UCSD-AML1 (cell line): ENCODE results near the gene FCGR2B.
"Not testable (repeated sequence)": the region's sequence is repeated elsewhere in the genome, so short reads cannot be mapped to it uniquely, and the experiment has no call there.

Experiments used
- DNase-seq: peaks from one replicate; lab custom pipeline; 2025; ENCODE audit not compliant: unreplicated experiment; lab: John Stamatoyannopoulos, UW

Gene FCGR2B

DNA sequence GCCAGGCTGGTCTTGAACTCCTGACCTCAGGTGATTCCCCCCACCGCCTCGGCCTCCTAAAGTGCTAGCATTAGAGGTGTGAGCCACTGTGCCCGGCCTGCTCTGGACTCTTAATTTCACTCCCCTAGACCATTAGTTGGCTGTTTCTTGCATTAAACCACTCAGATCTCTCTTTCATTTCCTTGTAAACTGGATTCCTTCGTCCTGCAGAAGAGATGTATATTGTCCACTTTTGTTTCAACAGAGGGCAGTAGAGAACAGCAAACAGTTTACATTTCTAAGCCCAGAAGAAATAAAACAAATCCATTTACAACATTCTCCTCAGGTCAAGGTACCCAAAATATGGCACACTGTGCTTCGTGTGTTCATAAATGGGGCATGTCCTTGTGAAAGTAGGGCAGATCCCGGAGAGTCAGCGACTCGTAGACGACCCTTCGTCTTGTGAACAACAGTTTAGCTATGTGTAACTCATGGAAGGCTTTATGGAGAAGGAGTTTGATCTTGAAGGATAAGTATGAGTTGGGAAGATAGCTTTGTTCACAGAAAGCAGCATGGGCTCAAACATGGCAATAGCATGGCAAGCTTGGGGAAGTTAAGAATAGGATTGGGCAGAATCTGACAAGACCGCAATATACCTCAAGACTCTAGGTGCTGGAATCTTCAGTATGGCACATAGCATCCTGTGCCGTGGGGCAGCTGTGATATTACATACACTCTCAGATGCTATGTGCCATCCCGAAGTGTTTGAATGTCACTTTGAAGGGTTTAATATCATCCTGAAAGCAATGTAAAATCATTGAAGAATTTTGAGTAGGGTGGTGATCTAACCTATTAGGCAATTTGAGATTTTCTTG is 15.2 kb upstream of the FCGR2B start:
- not testable (repeated sequence) for DNase-seq

GRCh38 chr1:161653541-161653940 is 9.4 kb upstream of the FCGR2B start:
- not testable (repeated sequence) for DNase-seq

DNA sequence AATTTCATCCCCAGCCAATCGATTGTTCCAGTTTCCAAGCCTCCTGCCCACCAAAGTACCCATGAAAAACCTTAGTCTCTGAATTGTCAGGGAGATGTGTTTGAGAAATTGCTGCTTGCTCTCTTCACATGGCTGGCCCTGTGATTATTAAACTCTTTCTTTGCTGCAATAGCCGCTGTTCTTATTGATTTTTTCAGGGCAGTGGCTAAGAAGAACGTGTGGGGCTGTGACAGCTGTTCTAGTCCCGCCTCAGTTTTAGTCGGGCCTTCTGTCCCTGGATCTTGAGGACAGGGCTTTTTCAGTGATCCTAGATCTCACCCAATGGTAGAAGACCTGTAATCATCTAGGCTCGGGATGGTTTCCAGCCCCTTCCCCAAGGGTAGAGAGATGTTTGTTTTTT is 9.0 kb upstream of the FCGR2B start:
- not testable (repeated sequence) for DNase-seq

DNA sequence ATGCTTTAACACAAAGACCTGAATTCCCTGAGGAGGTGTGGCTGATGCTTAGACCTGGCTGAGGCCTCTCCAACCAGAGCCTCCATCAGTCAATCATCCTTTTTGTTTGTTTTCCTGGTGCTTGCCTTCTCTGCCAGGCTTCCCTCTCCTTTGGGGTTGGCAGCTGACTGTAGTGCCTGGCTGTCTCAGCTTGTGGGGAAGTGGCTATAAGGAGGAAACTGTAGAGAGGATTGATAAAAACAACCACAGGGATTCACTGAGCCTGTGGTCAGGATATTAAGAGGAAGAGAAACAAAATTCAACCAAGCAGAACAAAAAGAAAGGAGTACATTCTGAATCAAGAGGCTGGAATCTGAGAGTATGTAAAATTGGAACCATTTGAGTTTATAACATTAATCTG is 4.4 kb upstream of the FCGR2B start:
- DNase-seq, result not testable (repeated sequence)

GRCh38 chr1:161661660-161662311 is 1.2 kb upstream of the FCGR2B start:
- DNase-seq, result not testable (repeated sequence)

DNA sequence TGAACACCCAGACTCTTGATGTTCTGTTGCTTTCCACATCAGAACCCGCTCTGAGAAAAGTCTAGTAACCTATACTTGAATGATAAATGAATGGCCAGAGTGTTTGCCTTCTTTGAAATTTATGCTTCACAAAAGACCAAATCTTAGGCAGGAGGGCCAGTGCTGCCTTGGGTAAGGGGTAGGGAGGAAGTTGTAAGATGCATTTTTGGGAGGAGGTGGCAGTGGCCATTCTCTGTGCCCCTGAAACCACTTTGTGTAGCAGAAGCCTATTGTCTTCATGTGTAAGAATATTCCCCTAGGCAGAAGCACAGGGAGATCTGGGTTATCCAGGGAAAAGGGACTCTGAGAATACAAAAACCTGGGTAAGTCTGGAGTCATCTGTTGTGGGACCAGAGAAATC is 626 bp downstream of the FCGR2B start:
- not testable (repeated sequence) for DNase-seq

DNA sequence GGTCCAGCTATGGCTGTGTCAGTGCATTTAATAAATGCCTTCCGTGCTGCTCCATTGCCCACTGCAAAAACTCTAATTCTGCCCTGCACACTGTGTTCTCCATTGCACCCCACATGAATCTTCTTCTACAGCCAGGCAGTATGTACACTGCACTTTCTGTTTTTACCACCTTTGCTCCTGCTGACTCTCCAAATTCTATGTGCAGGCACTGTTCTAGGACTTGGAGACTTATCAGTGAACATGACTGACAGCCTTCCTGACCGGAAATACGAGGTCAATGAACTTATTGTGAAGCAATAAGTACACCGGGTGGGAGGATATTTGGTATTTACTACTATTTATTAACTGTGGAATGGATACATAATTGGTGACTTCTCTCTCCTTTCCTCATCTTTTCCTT is 1.7 kb downstream of the FCGR2B start:
- DNase-seq, result not testable (repeated sequence)

DNA sequence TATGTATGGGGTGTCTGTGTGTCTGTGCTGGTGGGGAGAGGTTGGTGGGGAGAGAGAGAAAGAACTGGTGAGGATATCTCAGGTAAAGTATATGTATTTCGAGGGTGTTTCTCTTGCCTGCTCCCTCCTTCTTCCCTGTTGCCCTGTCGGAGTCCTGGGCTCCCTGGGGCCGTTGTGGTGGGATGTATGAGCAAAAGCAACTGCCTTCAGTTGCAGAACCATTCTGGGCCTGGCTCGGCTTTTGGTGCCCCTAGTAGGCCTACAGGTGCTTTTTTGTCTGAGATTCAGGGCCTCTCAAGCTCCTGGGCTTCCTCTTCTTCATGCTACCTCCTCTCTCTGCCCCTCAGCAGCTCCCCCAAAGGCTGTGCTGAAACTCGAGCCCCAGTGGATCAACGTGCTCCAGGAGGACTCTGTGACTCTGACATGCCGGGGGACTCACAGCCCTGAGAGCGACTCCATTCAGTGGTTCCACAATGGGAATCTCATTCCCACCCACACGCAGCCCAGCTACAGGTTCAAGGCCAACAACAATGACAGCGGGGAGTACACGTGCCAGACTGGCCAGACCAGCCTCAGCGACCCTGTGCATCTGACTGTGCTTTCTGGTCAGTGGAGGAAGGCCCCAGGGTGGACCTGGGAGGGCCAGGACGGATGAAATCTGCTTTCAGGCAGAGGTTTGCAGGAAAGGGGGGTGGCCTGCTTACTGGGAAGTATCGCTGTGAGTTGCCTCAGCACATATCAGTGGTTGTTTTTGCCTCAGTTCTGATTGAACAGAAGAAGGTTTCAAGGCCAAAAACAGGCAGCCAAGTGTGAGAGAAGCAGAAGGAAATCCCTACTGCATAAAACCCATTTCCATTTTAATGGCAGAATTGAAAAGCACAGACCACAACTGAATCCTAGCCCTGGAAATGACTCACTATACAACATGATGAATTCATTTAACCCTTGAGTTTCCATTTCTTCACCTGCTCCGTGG is 8.4 kb downstream of the FCGR2B start:
- DNase-seq, result not testable (repeated sequence)

GRCh38 chr1:161673437-161673836 is 10.5 kb downstream of the FCGR2B start:
- DNase-seq, result not testable (repeated sequence)

DNA sequence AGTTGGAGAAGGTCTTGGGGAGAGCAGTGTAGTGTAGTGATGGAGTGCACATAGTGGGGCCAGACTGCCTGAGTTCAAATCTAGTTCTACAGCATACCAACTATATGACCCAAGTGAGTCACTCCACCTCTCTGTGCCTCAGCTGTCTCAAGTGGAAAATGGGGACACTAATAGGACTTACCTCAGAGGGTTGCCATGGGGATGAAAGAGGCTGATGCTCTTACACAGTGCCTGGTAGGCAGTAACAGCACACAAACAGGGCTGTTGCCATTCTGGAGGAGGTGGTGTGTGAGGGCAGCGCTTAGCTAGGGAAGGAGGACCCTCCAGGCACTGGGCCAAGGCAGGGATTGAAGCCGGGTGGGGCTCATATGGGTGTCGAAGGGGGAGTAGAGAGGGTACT is 11.5 kb downstream of the FCGR2B start:
- not testable (repeated sequence) for DNase-seq

GRCh38 chr1:161674908-161675307 is 12.0 kb downstream of the FCGR2B start:
- DNase-seq, result not testable (repeated sequence)

DNA sequence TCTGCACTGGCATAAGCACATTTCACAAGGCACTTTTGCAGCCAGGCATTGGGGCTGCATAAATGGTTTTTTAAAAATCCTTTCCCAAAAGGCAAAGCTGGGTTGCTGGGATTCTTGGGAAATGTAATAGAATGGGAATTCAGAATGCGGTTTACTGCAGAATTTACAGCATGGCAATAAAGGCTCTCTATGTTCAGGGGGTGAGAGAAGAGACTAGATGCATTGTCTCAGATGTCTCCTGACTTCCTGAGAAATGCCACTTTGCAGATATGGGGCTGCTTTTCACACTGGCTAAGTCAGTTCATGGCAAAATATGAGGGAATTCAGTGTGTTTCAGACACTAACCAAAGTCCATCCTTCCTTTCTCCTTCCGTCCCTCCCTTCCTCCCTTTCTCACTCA is 13.5 kb downstream of the FCGR2B start:
- DNase-seq, result no peak

GRCh38 chr1:161676958-161677689 is 14.2 kb downstream of the FCGR2B start:
- no peak for DNase-seq

- no peak for DNase-seq
These were observed 15.6 kb downstream of the FCGR2B start for GRCh38 chr1:161678500-161678899.

GRCh38 chr1:161681879-161682278 is 18.9 kb downstream of the FCGR2B start:
- DNase-seq, result no peak

- DNase-seq, result no peak
These were observed 26.0 kb downstream of the FCGR2B start for GRCh38 chr1:161688946-161689345.

- DNase-seq, result no peak
These were observed 28.9 kb downstream of the FCGR2B start for GRCh38 chr1:161691846-161692245.

DNA sequence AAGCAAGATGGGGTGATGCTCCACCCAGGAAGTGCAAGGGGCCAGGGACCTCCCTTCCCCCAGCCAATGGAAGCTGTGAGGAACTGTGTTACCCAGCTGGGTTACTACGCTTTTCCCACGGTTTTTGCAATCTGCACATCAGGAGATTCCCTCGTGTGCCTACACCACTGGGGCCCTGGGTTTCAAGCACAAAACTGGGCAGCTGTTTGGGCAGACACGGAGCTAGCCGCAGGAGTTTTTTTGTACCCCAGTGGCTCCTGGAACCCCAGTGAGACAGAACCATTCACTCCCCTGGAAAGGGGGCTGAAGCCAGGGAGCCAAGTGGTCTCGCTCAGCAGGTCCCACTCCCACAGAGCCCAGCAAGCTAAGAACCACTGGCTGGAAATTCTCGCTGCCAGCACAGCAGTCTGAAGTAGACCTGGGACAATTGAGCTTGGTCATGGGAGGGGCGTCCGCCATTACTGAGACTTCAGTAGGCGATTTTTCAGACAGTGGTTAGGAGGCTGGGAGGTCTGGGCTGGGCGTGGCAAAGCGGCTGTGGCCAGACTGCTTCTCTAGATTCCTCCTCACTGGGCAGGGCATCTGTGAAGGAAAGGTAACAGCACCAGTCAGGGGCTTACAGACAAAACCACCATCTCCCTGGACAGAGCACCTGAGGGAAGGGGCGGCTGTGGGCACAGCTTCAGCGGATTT is 30.2 kb downstream of the FCGR2B start:
- not testable (repeated sequence) for DNase-seq

DNA sequence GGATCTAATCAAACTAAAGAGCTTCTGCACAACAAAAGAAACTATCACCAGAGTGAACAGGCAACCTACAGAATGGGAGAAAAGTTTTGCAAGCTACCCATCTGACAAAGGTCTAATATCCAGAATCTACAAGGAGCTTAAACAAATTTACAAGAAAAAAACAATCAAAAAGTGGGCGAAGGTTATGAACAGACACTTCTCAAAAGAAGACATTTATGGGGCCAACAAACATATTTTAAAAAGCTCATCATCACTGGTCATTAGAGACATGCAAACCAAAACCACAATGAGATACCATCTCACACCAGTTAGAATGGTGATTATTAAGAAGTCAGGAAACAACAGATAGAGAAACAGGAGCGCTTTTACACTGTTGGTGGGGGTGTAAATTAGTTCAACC is 35.4 kb downstream of the FCGR2B start:
- DNase-seq, result not testable (repeated sequence)

- DNase-seq, result no peak
These were observed 39.3 kb downstream of the FCGR2B start for GRCh38 chr1:161702250-161702649.
